HG02852 (cell line): Measurements from ENCODE around the gene TUBB4B.
A peak's percentile ranks its signal among the peaks of the same experiment; 100 is the strongest.
"Not testable (repeated sequence)": the region's sequence is repeated elsewhere in the genome, so short reads cannot be mapped to it uniquely, and the experiment has no call there.

Experiments
- ATAC-seq: cut with Tn5 transposase; IDR thresholded peaks from one replicate; pipeline ENCODE4 v1.9.1; 2021; ENCODE audit warnings: mild to moderate bottlenecking, moderate library complexity; ENCODE audit not compliant: unreplicated experiment

The TUBB4B gene

GRCh38 chr9:137250329-137251193, 9.5 kb downstream of the TUBB4B start:
- no peak for ATAC-seq

GRCh38 chr9:137251194-137251461, 10.0 kb downstream of the TUBB4B start, which contains the start of gene STPG3:
STPG3 (plus strand) TSS chr9:137251286; CDS start chr9:137251287, 1 bp downstream.
- no peak for ATAC-seq

- ATAC-seq: no peak
Measured at GRCh38 chr9:137251490-137252268, 10.6 kb downstream of the TUBB4B start.

- no peak for ATAC-seq
Measured at GRCh38 chr9:137252555-137253506, 11.7 kb downstream of the TUBB4B start.

GRCh38 chr9:137253717-137254623, 12.9 kb downstream of the TUBB4B start:
- ATAC-seq: no peak

GRCh38 chr9:137254624-137255447, 13.7 kb downstream of the TUBB4B start, which contains the start of gene NELFB:
NELFB (plus strand) TSS chr9:137255327.
- peak; percentile 80 for ATAC-seq

GRCh38 chr9:137255448-137256114, 14.5 kb downstream of the TUBB4B start:
- ATAC-seq: peak; percentile 29

GRCh38 chr9:137256362-137256761, 15.3 kb downstream of the TUBB4B start:
- ATAC-seq: no peak

GRCh38 chr9:137256856-137257255, 15.8 kb downstream of the TUBB4B start:
- ATAC-seq: no peak

GRCh38 chr9:137262173-137262908, 21.3 kb downstream of the TUBB4B start:
- ATAC-seq: not testable (repeated sequence)

- no peak for ATAC-seq
Measured at GRCh38 chr9:137262909-137263285, 21.8 kb downstream of the TUBB4B start.

GRCh38 chr9:137263506-137263905, 22.4 kb downstream of the TUBB4B start:
- no peak for ATAC-seq

- no peak for ATAC-seq
Measured at GRCh38 chr9:137264067-137264466, 23.0 kb downstream of the TUBB4B start.

GRCh38 chr9:137265496-137266161, 24.5 kb downstream of the TUBB4B start:
- ATAC-seq: no peak

GRCh38 chr9:137266162-137266527, 25.1 kb downstream of the TUBB4B start:
- no peak for ATAC-seq

GRCh38 chr9:137266585-137267453, 25.7 kb downstream of the TUBB4B start:
- ATAC-seq: no peak
